Adrenal gland (tissue), 12 donors: ENCODE results near the gene ZNF205. TPM values are rescaled to one million over a fixed set of nuclear protein-coding genes. Genes with fewer than 3 reads are reported as not detected.
"Not testable (repeated sequence)": the region's sequence is repeated elsewhere in the genome, so short reads cannot be mapped to it uniquely, and the experiment has no call there.

ENCODE experiments used
- DNase-seq, 7 donors: peaks; one replicate each; pipeline ENCODE4 v3.0.0-alpha.2; 2019 to 2020
- H3K27ac ChIP-seq, 5 donors: fragments of 200-600 bp; sonication (generic) in 4 of 5; 1 replicate in 3 of 5; 2 replicates in 2 of 5; pipeline versions ENCODE4 v1.5.1 to v1.8.0; 2016 to 2020; ENCODE audit warnings: mild to moderate bottlenecking in 1 of 5
- H3K27me3 ChIP-seq: fragments of 200-600 bp; 2 replicates; pipeline ENCODE4 v1.8.0; 2021
- H3K36me3 ChIP-seq, 2 donors: fragments of 200-600 bp; replicated peaks in 1 of 2; 1 replicate in 1 of 2; 2 replicates in 1 of 2; pipeline versions ENCODE4 v1.5.1 to v1.8.0; 2018 to 2022
- H3K4me1 ChIP-seq, 2 donors: fragments of 200-600 bp; replicated peaks in 1 of 2; 1 replicate in 1 of 2; 2 replicates in 1 of 2; pipeline versions ENCODE4 v1.5.1 to v1.8.0; 2018 to 2021
- H3K4me3 ChIP-seq, 4 donors: fragments of 200-600 bp; sonication (generic) in 3 of 4; one replicate each; pipeline ENCODE4 v1.5.1; 2016 to 2018
- H3K9me3 ChIP-seq, 3 donors: fragments of 200-600 bp; sonication (generic) in 1 of 3; replicated peaks in 1 of 3; 1 replicate in 2 of 3; 2 replicates in 1 of 3; pipeline versions ENCODE4 v1.5.1 to v1.8.0; 2016 to 2021
- CTCF ChIP-seq, 6 experiments: fragments of 450-650 bp in 4 of 6; fragments of 200-600 bp in 2 of 6; sonication (generic) in 1 of 6; IDR thresholded peaks; 1 replicate in 5 of 6; 2 replicates in 1 of 6; pipeline versions ENCODE4 v1.5.1 to v1.8.0; 2016 to 2021; ENCODE audit warnings: antibody characterized with exemption in 6 of 6, mild to moderate bottlenecking in 2 of 6, moderate library complexity in 1 of 6
- POLR2A ChIP-seq, 2 donors: fragments of 450-650 bp; IDR thresholded peaks; one replicate each; pipeline ENCODE4 v1.6.1; 2017; ENCODE audit warnings: antibody characterized with exemption in 2 of 2, mild to moderate bottlenecking in 2 of 2, moderate library complexity in 1 of 2
- WGBS, 4 donors: extraction: QIAGEN DNeasy Blood & Tissue Kit in 2 of 4; methylation state at CpG; one replicate each; pipeline versions ENCODE4 v1.1.5 to v1.1.7; 2013 to 2017; 5-methylcytosine and 5-hydroxymethylcytosine counted together
- intact Hi-C, 2 donors: fragments of 100-400 bp; cut with DNase I; formaldehyde crosslinking; loops; one replicate each; pipeline versions ENCODE4 v1.14.1 to v1.15.0; 2022 to 2023
- polyA plus RNA-seq, 3 donors: library from polyadenylated mRNA; stranded (reverse); fragments of 200-250 nt in 2 of 3; fragments of 350-450 nt in 1 of 3; fragmentation: Illumina TruSeq in 1 of 3; extraction: RNeasy Lipid Tissue Mini Kit (QIAGEN cat#74804) in 1 of 3; gene quantifications; one replicate each; pipeline ENCODE4 v1.2.3, GENCODE V29; 2013 to 2014
- total RNA-seq, 9 donors: library from RNA; depleted of rRNA in 4 of 9; stranded (reverse); fragments of >200 nt in 4 of 9; fragments of 120-200 nt in 1 of 9; fragmentation: NEBNext Ultra II Directional in 1 of 9; extraction: Animal tissue kit (Norgen Biotek cat#: 25700) in 1 of 9; gene quantifications; one replicate each; pipeline versions ENCODE4 v1.1.0 to v1.2.4, GENCODE V29; 2013 to 2023
- donor health status: healthy with polysubstance abuse.
- donor health status: Bipolar disorder and iron deficiency.
- donor health status: DM: yes; HTN: yes; CAD: no.
- donor health status: DM: no; HTN: no; CAD: no.
- donor health status: DM: no; HTN: no; CAD: no.
- donor health status: DM: yes; HTN: yes; CAD: no.

Gene ZNF205
- total and polyA plus RNA-seq, 12 donors: 3.8 to 86.1 (median 15.2) TPM

- H3K9me3 ChIP-seq: no peaks in the 10 kb centered on the region
- WGBS, 4 donors: 90 to 97% (median 95%) methylated on average over 2 to 13 of the region's 13 CpGs
- peaks cover 0 to 25% of the 10 kb centered on the region in 2 donors for H3K36me3 ChIP-seq
- peaks cover 6 to 23% of the 10 kb centered on the region in 2 donors for H3K4me1 ChIP-seq
- intact Hi-C loops: no loop called here
- no peaks in the 10 kb centered on the region for H3K27me3 ChIP-seq
- H3K4me3 ChIP-seq: no peak overlapping the region
- no peak for DNase-seq
- TF ChIP-seq POLR2A (IDR thresholded peaks at IDR 0.05): no peak
- TF ChIP-seq CTCF (IDR thresholded peaks at IDR 0.05): no peak
- no peak overlapping the region for H3K27ac ChIP-seq
Observed at GRCh38 chr16:3137267-3137666, 24.9 kb downstream of the ZNF205 start.

DNA sequence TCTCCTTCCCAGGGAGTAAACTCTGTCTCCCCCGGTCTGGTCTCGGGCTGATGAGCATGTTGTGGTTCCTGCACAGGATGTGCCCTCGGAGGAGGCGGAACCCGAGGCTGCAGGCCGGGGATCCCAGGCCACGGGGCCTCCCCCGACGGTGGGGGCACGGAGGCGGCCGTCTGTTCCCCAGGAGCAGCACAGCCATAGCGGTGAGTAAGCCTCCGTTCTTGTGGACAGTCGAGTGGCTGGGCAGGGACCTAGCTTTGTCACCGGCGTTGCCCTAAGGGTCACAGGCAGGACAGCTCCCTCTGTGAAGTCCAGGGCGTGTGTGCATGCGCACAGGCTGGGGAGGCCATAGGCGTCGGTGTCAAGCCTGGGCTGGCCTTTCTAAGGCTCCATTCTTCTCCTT is 26.0 kb downstream of the ZNF205 start:
- 90 to 93% (median 93%) methylated on average over 10 to 21 of the region's 21 CpGs; no CpG with 5 or more reads in 1 of the 4 donors for WGBS, 4 donors
- intact Hi-C loops: no loop called here
- Histone ChIP-seq H3K9me3 (no peaks in the 10 kb centered on the region), H3K4me1 (peaks cover 6 to 18% of the 10 kb centered on the region in 2 donors), H3K27ac (no peak overlapping the region), H3K27me3 (no peaks in the 10 kb centered on the region), H3K4me3 (no peak overlapping the region), H3K36me3 (peaks cover 0 to 25% of the 10 kb centered on the region in 2 donors)
- TF ChIP-seq POLR2A (IDR thresholded peaks at IDR 0.05) (no peak), CTCF (IDR thresholded peaks at IDR 0.05) (no peak)
- DNase-seq: no peak

- no peak overlapping the region for H3K4me3 ChIP-seq
- H3K36me3 ChIP-seq: peaks cover 0 to 25% of the 10 kb centered on the region in 2 donors
- no peaks in the 10 kb centered on the region for H3K9me3 ChIP-seq
- intact Hi-C loops: no loop called here
- TF ChIP-seq POLR2A (IDR thresholded peaks at IDR 0.05): no peak
- no peak for TF ChIP-seq CTCF (IDR thresholded peaks at IDR 0.05)
- 85 to 95% (median 89%) methylated on average over 10 to 14 of the region's 14 CpGs for WGBS, 4 donors
- DNase-seq: no peak
- no peak overlapping the region for H3K27ac ChIP-seq
- no peaks in the 10 kb centered on the region for H3K27me3 ChIP-seq
- H3K4me1 ChIP-seq: peaks cover 10 to 18% of the 10 kb centered on the region in 2 donors
Observed at GRCh38 chr16:3138823-3139426, 26.5 kb downstream of the ZNF205 start.

GRCh38 chr16:3139561-3139960 is 27.2 kb downstream of the ZNF205 start:
- H3K9me3 ChIP-seq, H3K27ac ChIP-seq, intact Hi-C loops, DNase-seq, H3K27me3 ChIP-seq, H3K4me3 ChIP-seq: not testable (repeated sequence)
- 90 to 93% (median 92%) methylated on average over 9 of the region's 9 CpGs for WGBS, 4 donors
- H3K36me3 ChIP-seq: peaks cover 0 to 25% of the 10 kb centered on the region in 2 donors
- peaks cover 10 to 23% of the 10 kb centered on the region in 2 donors for H3K4me1 ChIP-seq
